ENCODE measurements around the gene ANGPTL8. TPM values are rescaled to one million over a fixed set of nuclear protein-coding genes. Genes with fewer than 3 reads are reported as not detected.

ANGPTL8 gene
- total and polyA plus RNA-seq, 9 of the 15 experiments (the other 6 are each of a cell fraction or from before 2014, with no cell fraction given): not detected

DNA sequence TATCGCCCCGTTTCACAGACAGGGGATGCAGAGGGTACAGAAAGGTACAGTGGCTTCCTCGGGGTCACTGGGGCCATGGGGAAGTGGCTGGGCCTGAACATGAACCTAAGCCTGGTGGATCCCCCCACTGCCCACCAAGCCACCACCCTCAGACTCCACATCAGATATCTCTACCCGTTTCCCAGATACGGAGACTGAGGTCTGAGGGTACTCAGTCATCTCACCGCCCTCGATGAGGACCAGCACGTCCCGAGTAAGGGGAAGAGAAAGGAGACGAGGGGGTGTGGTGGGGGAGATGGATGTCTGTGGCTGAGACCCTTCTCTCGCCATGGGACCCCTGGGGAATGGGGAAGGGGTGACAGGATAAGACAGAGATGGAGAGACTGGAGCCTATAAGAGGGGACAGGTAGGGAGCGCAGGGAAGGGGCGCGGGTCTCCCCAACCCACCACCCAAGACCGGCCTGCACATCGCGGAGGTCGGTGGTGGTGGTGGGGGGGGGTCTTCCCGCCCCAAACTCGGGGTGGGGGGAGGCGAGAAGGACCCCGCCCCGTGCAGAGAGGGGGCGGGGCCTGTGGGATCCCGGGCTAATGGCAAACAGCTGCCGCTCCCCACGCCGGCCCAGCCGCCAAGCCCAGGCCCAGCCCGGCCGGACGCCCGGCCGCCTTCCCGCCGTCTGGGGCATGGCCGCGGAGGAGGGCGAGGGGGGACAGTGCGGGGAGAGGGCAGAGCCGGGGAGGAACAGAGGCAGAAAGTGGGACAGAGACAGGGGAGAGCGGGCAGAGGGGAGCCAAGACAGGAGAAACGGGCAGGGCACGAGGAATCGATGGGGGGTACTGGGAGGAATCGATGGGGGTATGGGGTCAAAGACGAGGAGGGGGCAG, 42.8 kb upstream of the ANGPTL8 start (continued):
- TF ChIP-seq, protein P1, sequence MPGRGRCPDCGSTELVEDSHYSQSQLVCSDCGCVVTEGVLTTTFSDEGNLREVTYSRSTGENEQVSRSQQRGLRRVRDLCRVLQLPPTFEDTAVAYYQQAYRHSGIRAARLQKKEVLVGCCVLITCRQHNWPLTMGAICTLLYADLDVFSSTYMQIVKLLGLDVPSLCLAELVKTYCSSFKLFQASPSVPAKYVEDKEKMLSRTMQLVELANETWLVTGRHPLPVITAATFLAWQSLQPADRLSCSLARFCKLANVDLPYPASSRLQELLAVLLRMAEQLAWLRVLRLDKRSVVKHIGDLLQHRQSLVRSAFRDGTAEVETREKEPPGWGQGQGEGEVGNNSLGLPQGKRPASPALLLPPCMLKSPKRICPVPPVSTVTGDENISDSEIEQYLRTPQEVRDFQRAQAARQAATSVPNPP (IDR thresholded peaks at IDR 0.05; ENCODE audit: borderline replicate concordance, insufficient read depth, insufficient read length): no peak
- no peak for TF ChIP-seq ELF2 (CRISPR knock-in tag; IDR thresholded peaks at IDR 0.05)
- TF ChIP-seq ESRRB (CRISPR knock-in tag; IDR thresholded peaks at IDR 0.05; ENCODE audit: borderline replicate concordance): no peak
- no peak for TF ChIP-seq ELF1 (tag; IDR thresholded peaks at IDR 0.05)
- TF ChIP-seq, protein P2, sequence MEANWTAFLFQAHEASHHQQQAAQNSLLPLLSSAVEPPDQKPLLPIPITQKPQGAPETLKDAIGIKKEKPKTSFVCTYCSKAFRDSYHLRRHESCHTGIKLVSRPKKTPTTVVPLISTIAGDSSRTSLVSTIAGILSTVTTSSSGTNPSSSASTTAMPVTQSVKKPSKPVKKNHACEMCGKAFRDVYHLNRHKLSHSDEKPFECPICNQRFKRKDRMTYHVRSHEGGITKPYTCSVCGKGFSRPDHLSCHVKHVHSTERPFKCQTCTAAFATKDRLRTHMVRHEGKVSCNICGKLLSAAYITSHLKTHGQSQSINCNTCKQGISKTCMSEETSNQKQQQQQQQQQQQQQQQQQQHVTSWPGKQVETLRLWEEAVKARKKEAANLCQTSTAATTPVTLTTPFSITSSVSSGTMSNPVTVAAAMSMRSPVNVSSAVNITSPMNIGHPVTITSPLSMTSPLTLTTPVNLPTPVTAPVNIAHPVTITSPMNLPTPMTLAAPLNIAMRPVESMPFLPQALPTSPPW (CRISPR knock-in tag; IDR thresholded peaks at IDR 0.05): no peak
- no peak for TF ChIP-seq CXXC5 (CRISPR knock-in tag; IDR thresholded peaks at IDR 0.05)
- TF ChIP-seq TARDBP (IDR thresholded peaks at IDR 0.05): no peak
- no peak for TF ChIP-seq HNRNPUL1 (IDR thresholded peaks at IDR 0.05; ENCODE audit: low read length)
- TF ChIP-seq ZNF583 (CRISPR knock-in tag; IDR thresholded peaks at IDR 0.05): no peak
- TF ChIP-seq ZNF354B (CRISPR knock-in tag; IDR thresholded peaks at IDR 0.05): no peak
- TF ChIP-seq, protein P3, sequence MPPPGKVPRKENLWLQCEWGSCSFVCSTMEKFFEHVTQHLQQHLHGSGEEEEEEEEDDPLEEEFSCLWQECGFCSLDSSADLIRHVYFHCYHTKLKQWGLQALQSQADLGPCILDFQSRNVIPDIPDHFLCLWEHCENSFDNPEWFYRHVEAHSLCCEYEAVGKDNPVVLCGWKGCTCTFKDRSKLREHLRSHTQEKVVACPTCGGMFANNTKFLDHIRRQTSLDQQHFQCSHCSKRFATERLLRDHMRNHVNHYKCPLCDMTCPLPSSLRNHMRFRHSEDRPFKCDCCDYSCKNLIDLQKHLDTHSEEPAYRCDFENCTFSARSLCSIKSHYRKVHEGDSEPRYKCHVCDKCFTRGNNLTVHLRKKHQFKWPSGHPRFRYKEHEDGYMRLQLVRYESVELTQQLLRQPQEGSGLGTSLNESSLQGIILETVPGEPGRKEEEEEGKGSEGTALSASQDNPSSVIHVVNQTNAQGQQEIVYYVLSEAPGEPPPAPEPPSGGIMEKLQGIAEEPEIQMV (tag; conservative IDR thresholded peaks at IDR 0.05; ENCODE audit: low read depth): no peak
- no peak for TF ChIP-seq ZNF347 (CRISPR knock-in tag; IDR thresholded peaks at IDR 0.05; ENCODE audit: low read depth)
- no peak for TF ChIP-seq CREM (IDR thresholded peaks at IDR 0.05; ENCODE audit: low read depth)
- TF ChIP-seq ZNF146 (CRISPR knock-in tag; IDR thresholded peaks at IDR 0.05; ENCODE audit: unreplicated experiment): no peak
- TF ChIP-seq MAZ (CRISPR knock-in tag; conservative IDR thresholded peaks at IDR 0.05 in 1 of 2, IDR thresholded peaks at IDR 0.05 in 1 of 2): 0 out of 4 replicates have a peak, but pooled peaks of 1 of the 2 experiments have one; percentile 40
- no peak for TF ChIP-seq HNRNPLL (IDR thresholded peaks at IDR 0.05; ENCODE audit: low read depth, low read length, poor library complexity, severe bottlenecking)
- TF ChIP-seq NCOA6 (IDR thresholded peaks at IDR 0.05): no peak
- no peak for TF ChIP-seq NR2C1 (IDR thresholded peaks at IDR 0.05)
- no peak for TF ChIP-seq NR2C1 (tag; IDR thresholded peaks at IDR 0.05)
- TF ChIP-seq, protein P4, sequence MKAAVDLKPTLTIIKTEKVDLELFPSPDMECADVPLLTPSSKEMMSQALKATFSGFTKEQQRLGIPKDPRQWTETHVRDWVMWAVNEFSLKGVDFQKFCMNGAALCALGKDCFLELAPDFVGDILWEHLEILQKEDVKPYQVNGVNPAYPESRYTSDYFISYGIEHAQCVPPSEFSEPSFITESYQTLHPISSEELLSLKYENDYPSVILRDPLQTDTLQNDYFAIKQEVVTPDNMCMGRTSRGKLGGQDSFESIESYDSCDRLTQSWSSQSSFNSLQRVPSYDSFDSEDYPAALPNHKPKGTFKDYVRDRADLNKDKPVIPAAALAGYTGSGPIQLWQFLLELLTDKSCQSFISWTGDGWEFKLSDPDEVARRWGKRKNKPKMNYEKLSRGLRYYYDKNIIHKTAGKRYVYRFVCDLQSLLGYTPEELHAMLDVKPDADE (conservative IDR thresholded peaks at IDR 0.05; ENCODE audit: control insufficient read depth, low read depth, low read length): no peak
- TF ChIP-seq TRIM28 (IDR thresholded peaks at IDR 0.05): no peak
- TF ChIP-seq SIN3A (IDR thresholded peaks at IDR 0.05; ENCODE audit: borderline replicate concordance in 2 of 2, control insufficient read depth in 1 of 2, low read depth in 2 of 2, low read length in 2 of 2): peak; percentile 52 to 57; a peak in 1 of 4 replicates
- TF ChIP-seq PTBP1 (IDR thresholded peaks at IDR 0.05; ENCODE audit: low read depth, low read length): no peak
- TF ChIP-seq ZC3H11A (IDR thresholded peaks at IDR 0.05; ENCODE audit: low read depth, low read length): no peak

Measured in K562 (cell line).